ENCODE results near the gene ATP8A1.
"Not testable (repeated sequence)": the region's sequence is repeated elsewhere in the genome, so short reads cannot be mapped to it uniquely, and the experiment has no call there.

The ATP8A1 gene

GRCh38 chr4:42492962-42493361, 163.9 kb downstream of the ATP8A1 start:
- DNase-seq: no peak

- no peak for DNase-seq
These were observed 166.9 kb downstream of the ATP8A1 start for GRCh38 chr4:42490015-42490414.

DNA sequence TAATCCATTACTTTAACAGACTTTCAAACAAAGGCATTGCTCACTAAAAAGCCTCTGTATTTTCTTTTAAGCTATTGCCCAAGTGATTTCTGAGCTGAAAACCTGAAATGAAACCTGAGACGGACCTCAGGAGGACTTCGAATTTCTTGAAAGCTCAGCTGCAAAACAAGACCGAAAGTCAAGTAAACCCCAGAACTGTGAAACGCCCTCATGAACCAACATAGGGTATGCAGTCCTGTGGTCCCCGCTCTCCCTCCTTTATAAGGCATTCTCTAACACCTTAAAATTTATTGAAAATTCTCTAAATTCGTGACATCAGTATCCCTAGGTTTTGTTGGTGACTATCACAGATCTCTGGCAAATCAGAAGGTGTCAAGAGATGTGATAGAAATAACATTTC, 167.8 kb downstream of the ATP8A1 start:
- DNase-seq: no peak

DNA sequence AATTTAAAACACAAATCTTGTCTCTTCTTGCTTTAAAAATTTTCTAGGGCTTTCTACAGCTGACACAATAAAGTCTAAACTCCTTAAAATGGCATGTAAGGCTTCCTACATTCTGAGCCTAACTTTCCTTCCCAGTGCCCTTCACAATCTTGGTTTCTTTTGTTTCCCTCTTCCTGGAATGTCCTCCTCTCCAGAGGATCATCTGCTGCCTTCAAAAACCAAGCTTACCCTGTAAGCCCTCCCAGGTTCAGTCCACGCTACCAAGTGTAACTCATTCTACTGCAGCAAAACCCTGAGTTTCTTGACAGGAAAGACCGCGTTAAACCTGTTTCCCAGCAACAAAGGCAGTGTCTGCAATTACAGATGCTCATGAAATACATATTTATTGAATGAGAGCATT, 168.4 kb downstream of the ATP8A1 start:
- no peak for DNase-seq

DNA sequence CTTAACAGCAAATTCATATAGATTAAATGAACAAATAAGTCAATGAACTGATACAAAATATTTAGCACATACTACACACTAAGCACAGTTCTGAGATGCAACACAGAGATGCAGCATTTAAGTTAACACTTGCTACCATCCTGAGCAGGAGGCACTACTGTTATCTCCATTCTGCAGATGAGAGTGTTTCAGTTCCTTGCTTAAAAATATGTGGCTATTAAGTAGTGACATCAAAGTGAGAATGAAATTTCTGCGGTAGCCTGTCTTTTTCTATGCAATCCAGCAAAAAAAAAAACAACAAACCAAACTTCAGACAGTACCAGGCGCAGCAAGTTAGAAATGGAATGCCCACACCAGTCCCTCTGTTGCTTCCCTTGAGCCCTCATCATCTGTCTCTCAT, 168.8 kb downstream of the ATP8A1 start:
- DNase-seq: no peak

DNA sequence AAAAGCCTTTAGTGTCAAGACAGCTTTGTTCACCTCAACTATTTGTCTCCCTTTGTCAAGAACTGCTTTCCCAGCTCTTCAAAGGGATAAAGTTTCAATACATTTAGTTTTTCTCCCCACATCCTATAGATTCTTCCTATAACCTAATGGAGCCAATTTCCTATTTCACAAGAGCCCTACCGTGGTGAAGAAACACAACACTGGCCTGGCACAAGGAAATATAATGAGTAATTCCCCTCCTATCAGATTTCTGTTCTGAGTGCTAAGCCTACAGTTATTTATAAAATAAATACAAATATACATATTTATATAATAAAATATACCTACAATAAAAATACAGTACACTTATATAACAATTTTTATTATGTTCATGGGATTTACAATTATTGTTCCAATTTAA, 169.7 kb downstream of the ATP8A1 start:
- no peak for DNase-seq

DNA sequence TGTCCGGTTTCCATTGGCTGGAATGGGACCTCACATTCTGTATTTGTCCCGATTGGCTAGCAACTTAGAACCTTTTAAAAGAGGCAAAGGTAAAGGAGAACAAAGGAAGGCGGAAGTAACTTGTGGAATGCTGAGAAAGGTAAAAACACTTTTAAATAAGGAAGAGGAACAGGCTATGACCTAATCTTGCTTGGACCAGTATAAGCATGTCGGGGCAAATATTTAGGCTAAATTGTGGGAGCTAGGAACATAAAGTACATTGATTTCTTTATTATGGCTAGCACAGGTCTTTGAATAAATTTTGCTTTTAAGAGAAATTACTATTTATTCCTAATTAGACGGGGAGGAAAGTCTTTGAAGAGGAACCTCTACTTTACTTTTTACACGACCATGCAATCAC, 170.7 kb downstream of the ATP8A1 start:
- DNase-seq: not testable (repeated sequence)

GRCh38 chr4:42484630-42485029, 172.3 kb downstream of the ATP8A1 start:
- DNase-seq: no peak

- no peak for DNase-seq
These were observed 173.2 kb downstream of the ATP8A1 start for GRCh38 chr4:42483426-42484379.

DNA sequence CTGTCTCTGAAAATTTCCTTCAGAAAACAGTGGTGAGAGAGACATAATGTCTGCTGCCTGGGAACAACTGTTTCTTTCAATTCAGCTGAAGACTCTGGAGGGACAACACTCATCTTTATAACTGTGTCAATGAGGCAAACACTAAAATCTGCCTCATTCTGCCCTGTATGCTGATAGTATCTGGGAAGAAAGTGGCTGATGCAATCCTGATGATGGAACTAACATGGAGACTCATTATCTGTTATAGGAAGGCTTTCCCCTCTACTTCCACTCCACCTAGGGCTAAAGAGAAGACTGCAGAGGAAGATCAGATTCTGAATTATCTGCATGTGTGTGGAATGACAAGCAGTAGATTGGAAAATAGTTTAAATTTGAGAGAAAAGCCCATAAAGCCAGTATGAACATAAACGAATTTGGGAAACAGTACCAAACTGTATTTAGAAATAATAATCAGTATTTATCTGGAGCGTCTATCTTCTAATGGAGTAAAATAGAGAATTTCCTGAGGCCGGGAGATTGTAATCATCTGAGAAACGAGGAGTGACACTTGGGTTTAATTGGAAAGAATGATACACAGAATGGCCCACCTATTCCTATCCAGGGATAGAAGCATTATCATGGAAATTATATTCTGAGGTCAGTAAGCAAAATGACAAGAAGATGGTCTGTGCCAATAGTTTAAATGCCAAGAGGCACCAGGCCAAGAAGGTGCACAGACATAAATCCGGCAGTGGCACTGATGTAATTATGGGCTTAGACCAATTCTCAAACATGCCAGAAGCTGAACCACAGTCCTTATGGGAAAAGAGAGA, 174.2 kb downstream of the ATP8A1 start:
- DNase-seq: no peak

DNA sequence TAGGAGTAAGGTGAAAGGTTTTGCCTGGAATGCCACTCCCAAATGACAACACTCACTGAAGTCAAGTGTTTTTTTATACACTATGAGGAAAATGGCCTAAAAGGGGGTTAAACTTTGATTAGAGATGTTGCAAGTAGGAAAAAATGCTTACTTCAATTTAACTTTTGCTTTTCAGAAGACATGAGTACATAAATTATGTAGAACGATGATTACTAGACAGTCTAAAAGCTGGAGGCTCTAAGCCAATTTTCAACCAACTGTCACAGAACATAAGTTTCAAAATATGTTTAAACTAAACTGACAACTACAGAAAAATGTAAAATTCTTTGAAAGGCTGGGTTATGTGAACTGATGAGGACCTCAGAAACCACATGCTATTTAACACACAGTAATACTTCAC, 176.2 kb downstream of the ATP8A1 start:
- no peak for DNase-seq

- DNase-seq: no peak
These were observed 176.6 kb downstream of the ATP8A1 start for GRCh38 chr4:42480281-42480680.

DNA sequence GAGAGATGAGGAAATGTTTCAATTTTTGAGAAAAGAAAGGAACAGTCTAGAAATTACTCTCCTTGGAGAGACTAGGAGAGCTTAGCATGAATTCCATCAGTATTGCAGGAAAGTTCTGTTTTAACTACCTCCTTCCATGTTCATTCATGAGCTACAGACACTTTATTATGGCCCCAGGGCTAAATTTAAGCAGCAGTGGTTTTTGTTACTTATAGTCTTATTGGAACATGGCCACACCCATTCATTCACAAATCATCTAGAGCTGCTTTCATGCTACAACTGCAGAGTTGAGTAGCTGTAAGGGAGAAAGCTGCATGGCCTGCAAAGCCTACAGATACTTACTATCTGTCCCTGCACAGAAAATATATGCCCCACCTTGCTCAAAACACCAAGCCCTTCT, 178.0 kb downstream of the ATP8A1 start:
- no peak for DNase-seq

- DNase-seq: no peak
These were observed 178.4 kb downstream of the ATP8A1 start for GRCh38 chr4:42478509-42478908.

DNA sequence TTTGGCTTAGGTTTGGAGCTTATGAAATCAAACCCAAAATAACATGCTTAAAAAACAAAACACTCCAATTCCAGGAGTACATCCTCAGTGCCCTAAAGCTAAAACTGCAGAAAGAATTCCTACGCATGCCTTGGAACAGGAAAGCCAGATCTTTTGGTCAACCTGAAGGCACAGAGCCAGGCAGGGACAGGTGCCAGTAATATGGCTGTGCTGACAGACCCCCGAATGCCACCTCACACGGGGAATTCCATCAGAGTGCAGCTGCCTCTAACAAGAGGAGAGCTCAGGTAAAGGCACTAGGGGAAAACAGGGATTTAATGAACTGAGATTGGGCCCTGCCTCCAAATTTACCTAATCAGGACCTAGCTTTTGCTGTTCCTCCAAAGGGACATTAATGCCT, 182.5 kb downstream of the ATP8A1 start:
- DNase-seq: no peak

DNA sequence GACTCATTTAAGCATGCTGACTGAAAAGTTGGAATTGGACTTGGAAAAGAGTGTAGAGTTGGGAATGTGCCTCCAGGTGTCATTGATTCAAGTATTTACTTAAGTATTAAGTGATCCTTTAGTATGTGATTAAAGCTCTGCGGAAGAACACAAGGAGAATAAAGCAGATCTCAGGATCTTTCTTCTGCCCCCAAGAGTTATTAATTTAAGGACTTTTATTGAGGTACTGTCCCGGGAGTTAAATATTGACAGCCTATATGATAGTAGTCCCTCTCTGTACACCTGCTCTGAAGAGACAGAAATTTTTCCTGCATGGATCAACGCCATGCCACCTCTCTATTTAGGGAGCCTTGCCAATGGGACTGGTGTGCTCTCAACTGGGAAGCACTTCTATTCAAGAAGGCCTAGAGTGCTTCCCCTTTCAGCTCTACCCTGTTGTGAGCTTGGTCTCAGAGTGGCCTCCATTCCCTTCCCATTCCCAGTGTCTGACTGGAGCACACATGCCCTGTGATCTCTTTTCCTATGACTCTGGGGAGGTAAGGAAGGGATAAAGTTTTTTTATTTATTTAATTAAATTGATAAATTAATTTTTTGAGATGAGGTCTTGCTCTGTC, 183.7 kb downstream of the ATP8A1 start:
- DNase-seq: no peak

DNA sequence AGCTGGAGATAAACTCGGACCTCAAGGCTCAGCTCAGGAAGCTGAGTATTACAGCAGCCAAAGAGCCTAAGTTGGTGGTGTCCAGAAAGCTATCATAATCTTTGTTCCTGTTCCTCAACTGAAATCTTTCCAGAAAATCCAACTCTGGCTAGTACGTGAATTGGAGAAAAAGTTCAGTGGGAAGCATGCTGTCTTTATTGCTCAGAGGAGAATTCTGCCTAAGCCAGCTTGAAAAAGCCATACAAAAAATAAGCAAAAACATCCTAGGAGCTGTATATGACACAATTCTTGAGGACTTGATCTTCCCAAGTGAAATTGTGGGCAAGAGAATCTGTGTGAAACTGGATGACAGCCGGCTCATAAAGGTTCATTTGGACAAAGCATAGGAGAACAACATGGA, 185.0 kb downstream of the ATP8A1 start:
- no peak for DNase-seq

GRCh38 chr4:42470023-42470422, 186.9 kb downstream of the ATP8A1 start:
- no peak for DNase-seq

GRCh38 chr4:42467777-42468176, 189.1 kb downstream of the ATP8A1 start:
- DNase-seq: not testable (repeated sequence)

DNA sequence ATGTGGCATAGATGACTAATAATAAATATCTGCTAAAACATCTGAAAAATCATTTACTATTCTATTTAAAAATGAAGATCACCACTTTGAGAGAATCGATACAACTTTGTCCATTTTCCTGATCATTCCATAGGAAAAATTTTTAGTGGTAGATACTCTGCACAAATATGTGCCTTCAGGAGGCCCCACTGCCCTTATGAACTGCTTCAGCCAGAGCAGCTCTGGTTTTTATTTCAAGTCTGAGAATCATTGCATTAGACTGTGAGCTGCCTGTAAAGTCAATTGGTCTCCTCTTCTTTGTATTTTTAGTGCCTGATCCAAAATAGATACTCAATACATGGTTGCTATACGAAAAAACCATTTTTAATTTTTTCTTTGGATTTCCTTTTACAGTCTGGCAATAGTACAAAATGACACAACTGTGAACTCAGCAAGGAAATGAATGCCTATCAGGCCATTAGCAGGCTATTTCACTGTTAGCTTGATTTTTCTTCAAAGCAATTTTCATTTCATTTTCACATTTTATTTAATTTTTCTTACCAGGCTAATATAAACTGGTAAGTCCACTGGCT, 190.5 kb downstream of the ATP8A1 start:
- no peak for DNase-seq

DNA sequence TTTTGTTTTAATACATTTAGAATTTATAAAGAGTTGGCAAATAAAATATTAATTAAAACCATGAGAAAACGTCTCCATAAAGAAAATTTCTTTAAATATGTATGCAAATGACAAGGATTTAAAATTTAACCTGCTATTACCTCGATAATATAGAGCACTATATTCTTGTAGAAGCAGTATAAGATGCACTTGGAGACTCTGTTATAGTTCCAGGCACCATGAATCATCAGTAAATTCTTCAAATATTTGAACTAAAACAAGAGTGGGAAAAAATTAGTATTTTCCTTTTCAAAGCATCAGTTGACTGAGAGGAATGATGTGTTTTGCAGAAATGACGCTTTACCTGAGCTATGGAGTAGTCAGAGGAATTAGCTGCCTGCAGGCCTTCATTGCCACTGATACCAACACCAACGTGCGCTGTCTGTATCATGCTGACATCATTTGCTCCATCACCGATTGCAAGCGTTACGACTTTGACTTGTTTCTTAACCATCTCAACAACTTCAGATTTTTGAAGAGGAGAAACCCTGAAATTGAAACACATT, 192.3 kb downstream of the ATP8A1 start:
- DNase-seq: no peak

- DNase-seq: not testable (repeated sequence)
These were observed 195.7 kb downstream of the ATP8A1 start for GRCh38 chr4:42461216-42461615.

GRCh38 chr4:42460043-42460442, 196.9 kb downstream of the ATP8A1 start:
- no peak for DNase-seq

Data from MV-4-11 (cell line).